Ectodermal cell (in vitro differentiated cells): ENCODE measurements around the gene FBXO24.

Experiments
- H3K27ac ChIP-seq: 2 replicates; pipeline ENCODE4 v1.7.0; 2013; ENCODE audit warnings: mild to moderate bottlenecking, low read depth, low read length; ENCODE audit not compliant: insufficient read depth, poor library complexity, severe bottlenecking
- H3K27me3 ChIP-seq: 2 replicates; pipeline ENCODE4 v1.7.0; 2013; ENCODE audit warnings: mild to moderate bottlenecking, low read length; ENCODE audit not compliant: insufficient read depth, control insufficient read depth, poor library complexity, severe bottlenecking
- H3K36me3 ChIP-seq: one replicate; pipeline ENCODE4 v1.7.0; 2013; ENCODE audit warnings: low read length; ENCODE audit not compliant: control insufficient read depth, insufficient read depth
- H3K4me1 ChIP-seq: one replicate; pipeline ENCODE4 v1.7.0; 2013; ENCODE audit warnings: low read length; ENCODE audit not compliant: control insufficient read depth, insufficient read depth
- H3K4me3 ChIP-seq: 2 replicates; pipeline ENCODE4 v1.7.0; 2013; ENCODE audit warnings: low read depth, low read length, control low read depth; ENCODE audit not compliant: insufficient read depth
- H3K9me3 ChIP-seq: 2 replicates; pipeline ENCODE4 v1.7.0; 2013; ENCODE audit warnings: mild to moderate bottlenecking, low read length, moderate library complexity; ENCODE audit not compliant: control insufficient read depth
- WGBS, 2 experiments: methylation state at CpG; one replicate each; pipeline ENCODE4 v1.1.7; 2013; ENCODE audit warnings: missing lambda C conversion rate in 2 of 2; 5-methylcytosine and 5-hydroxymethylcytosine counted together

The FBXO24 gene

DNA sequence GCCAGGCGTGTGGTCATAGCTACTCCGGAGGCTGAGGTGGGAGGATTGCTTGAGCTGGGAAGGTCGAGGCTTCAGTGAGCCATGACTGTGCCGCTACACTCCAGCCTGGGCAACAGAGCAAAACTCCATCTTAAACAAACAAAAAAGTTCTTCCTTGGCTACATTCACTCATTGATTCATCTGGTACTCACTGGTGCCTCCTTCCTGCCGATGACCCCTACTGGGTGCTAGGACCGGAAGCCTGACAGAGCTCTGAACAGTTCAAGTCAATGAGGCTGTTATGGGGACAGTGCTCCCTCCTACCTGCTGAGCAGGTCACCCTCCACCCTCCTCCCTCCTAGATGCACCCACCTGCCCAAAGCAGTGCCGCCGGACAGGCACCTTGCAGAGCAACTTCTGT lies 21.0 kb downstream of the FBXO24 start:
- H3K27me3 ChIP-seq: peaks cover 26% of the 10 kb centered on the region
- no peaks in the 10 kb centered on the region for H3K36me3 ChIP-seq
- no peaks in the 10 kb centered on the region for H3K9me3 ChIP-seq
- H3K27ac ChIP-seq: no peak overlapping the region
- H3K4me3 ChIP-seq: no peak overlapping the region
- H3K4me1 ChIP-seq: peaks cover 26% of the 10 kb centered on the region
- WGBS, 2 experiments: 91 to 96% methylated on average over 8 of the region's 8 CpGs

DNA sequence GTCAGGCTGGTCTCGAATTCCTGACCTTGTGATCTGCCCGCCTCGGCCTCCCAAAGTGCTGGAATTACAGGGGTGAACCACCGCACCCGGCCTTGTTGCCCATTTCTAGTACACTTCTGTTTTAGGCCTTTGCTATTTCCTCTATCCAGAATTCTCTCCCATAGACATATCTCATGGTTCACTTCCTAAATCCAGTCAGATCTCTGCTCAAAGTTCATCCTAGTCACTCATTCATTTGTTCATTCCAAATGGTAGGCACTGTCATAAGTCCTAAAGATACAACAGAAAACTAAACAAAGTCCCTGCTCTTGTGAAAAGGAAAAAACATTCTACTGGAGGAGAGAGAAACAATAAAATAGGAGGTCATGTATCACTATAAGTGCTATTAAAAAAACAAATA lies 23.8 kb downstream of the FBXO24 start:
- H3K27ac ChIP-seq: no peak overlapping the region
- H3K27me3 ChIP-seq: peaks cover 18% of the 10 kb centered on the region
- H3K4me1 ChIP-seq: peaks cover 6% of the 10 kb centered on the region
- H3K36me3 ChIP-seq: no peaks in the 10 kb centered on the region
- WGBS, 2 experiments: 92 to 95% methylated on average over 5 of the region's 5 CpGs
- H3K4me3 ChIP-seq: no peak overlapping the region
- H3K9me3 ChIP-seq: no peaks in the 10 kb centered on the region

DNA sequence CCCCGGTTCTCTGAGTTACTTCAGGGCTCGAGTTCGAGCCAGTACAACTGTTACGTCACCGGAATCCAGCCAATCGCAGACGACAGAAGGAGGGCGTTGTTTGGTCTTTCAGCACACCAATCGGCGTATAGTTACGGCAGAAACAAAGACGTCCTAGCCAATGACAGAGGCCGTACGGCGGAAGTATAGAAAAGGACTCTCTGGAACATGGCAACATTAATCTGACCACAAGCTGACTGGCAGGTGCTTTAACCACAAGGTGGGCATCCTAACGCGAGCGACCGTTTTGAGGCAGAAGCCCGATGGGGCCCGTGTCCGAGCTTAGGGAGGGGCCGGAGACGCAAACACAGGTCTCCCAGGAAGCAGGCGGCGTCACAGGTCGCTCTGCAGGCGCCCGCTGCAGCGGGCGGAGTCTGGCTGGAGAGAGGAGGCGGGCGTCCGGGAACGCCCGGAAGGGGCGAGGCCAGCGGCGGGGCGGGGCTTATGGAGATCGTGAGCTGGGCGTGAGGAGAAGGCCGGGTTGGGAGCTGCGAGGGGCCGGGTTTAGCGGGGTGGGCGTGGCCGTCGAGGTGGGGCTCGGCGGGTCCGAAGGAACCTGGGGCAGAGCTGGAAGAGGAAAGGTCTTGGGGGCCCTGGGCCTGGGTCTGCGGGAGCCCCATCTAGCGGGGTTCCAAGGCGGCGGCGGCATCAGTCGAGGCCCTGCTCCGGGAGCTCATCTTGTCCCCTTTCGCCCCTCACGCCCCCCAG lies 26.0 kb downstream of the FBXO24 start, which contains the start of gene MOSPD3:
Gene MOSPD3, plus strand, starts transcription at position 558 of the 747 bp plus-strand sequence. CDS start 252 bp downstream, outside the sequence.
- no peaks in the 10 kb centered on the region for H3K9me3 ChIP-seq
- H3K27ac ChIP-seq: peak within 1 kb of the TSS; percentile 97
- 0 to 1% methylated on average over 61 of the region's 61 CpGs for WGBS, 2 experiments
- no peaks in the 10 kb centered on the region for H3K36me3 ChIP-seq
- no peaks in the 10 kb centered on the region for H3K27me3 ChIP-seq
- no peaks in the 10 kb centered on the region for H3K4me1 ChIP-seq
- H3K4me3 ChIP-seq: peak within 1 kb of the TSS; percentile 76

DNA sequence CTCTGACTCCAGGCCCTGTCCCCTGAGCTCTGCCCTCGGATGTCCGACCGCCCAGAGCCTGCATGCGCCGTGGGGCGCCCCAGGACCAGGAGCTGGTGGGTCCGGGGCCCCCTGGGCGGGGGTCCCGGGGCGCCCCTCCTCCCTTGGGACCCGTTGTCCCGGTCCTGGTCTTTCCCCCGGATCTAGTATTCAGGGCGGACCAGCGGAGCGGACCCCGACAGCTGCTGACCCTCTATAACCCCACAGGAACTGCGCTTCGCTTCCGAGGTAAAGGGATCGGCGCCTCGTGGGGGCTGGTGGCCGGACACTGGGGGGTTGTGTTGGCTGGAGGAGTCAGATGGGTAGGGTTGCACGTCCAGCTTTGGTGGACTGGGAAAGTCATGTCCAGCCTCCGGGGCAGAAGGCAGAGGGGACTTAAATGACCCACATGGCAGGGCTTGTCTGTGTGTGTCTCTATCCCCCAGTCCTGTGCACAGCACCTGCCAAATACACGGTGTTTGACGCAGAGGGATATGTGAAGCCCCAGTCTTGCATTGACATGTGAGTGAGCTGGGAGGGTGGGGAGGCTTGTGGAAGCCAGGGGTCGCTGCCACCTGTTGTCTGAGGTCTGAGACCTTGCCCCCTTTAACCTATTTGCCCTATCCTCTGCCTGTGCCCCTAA lies 26.7 kb downstream of the FBXO24 start:
- WGBS, 2 experiments: 9 to 10% methylated on average over 29 of the region's 29 CpGs
- peak overlapping the region; percentile 76 for H3K4me3 ChIP-seq

DNA sequence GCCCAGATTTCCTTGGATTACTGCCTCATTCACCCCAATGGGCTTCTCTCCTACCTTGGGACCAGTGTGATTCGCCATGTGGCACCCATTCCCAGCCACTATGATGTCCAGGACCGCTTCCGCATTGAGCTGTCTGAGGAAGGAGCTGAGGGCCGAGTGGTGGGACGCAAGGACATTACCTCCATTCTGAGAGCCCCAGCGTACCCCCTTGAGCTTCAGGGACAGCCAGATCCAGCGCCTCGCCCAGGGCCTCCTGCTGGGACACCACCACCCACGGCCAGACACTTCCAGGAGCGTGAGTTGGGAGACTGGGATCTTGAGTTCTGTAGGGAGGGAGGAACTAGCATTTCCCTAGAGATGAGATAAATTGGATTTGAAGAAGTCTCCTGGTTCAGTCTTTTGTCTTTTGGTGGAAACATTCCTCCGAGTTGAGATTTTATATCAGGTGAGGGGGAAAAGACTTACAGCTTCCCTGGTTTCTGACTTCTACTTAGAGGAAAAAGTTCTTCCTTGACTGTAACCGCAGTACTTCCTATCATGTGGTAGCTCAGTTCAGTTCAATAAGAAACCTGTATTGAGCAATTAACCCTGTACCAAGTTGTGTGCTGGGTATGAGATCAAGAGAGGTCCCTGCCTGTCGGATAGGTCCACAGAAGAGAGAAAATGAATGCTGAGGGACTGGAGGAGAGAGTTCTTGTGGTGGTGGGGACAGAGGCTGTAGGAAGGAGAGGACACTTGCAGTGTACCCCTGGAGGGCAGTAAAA lies 27.5 kb downstream of the FBXO24 start:
- Histone ChIP-seq H3K36me3 (no peaks in the 10 kb centered on the region), H3K9me3 (no peaks in the 10 kb centered on the region), H3K4me1 (no peaks in the 10 kb centered on the region), H3K4me3 (peak overlapping the region; percentile 76), H3K27me3 (no peaks in the 10 kb centered on the region), H3K27ac (no peak overlapping the region)
- 92 to 93% methylated on average over 13 of the region's 13 CpGs for WGBS, 2 experiments

More for the DNA sequence above, 26.7 kb downstream of the FBXO24 start:
- H3K4me1 ChIP-seq: no peaks in the 10 kb centered on the region
- no peaks in the 10 kb centered on the region for H3K27me3 ChIP-seq
- H3K9me3 ChIP-seq: no peaks in the 10 kb centered on the region
- no peak overlapping the region for H3K27ac ChIP-seq
- no peaks in the 10 kb centered on the region for H3K36me3 ChIP-seq

GRCh38 chr7:100614308-100614861 lies 28.3 kb downstream of the FBXO24 start:
- Histone ChIP-seq H3K4me3 (no peak overlapping the region), H3K27ac (no peak overlapping the region)
- 89 to 91% methylated on average over 5 to 6 of the region's 6 CpGs for WGBS, 2 experiments

DNA sequence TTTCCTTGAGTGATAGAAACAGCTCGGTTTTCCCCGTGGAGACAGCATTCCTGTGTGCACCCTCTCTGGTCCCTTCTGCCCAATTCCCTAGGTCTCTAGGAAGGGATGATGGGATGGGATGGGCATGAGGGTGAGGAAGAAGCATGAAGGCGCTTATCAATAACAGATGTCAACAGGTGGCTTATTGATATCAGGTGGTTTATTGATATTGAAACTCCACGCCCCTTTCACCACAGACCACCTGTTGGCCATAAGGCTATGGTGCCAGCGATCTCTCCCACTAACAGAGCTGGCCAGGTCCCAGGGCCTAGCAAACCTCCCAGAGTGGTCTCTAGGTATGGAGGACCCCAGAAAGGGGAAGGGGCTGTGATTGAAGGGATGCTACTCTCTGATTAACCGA lies 34.1 kb downstream of the FBXO24 start:
- no peak overlapping the region for H3K4me3 ChIP-seq
- no peaks in the 10 kb centered on the region for H3K9me3 ChIP-seq
- 92 to 94% methylated on average over 6 of the region's 6 CpGs for WGBS, 2 experiments
- no peaks in the 10 kb centered on the region for H3K36me3 ChIP-seq
- no peaks in the 10 kb centered on the region for H3K4me1 ChIP-seq
- no peak overlapping the region for H3K27ac ChIP-seq
- H3K27me3 ChIP-seq: no peaks in the 10 kb centered on the region

More at GRCh38 chr7:100614308-100614861, 28.3 kb downstream of the FBXO24 start:
- Histone ChIP-seq H3K4me1 (no peaks in the 10 kb centered on the region), H3K9me3 (no peaks in the 10 kb centered on the region), H3K27me3 (no peaks in the 10 kb centered on the region), H3K36me3 (no peaks in the 10 kb centered on the region)

GRCh38 chr7:100620804-100621203 lies 34.7 kb downstream of the FBXO24 start:
- peaks cover 2% of the 10 kb centered on the region for H3K27me3 ChIP-seq
- H3K4me3 ChIP-seq: no peak overlapping the region
- H3K27ac ChIP-seq: no peak overlapping the region
- H3K4me1 ChIP-seq: no peaks in the 10 kb centered on the region
- 93 to 94% methylated on average over 23 of the region's 23 CpGs for WGBS, 2 experiments
- no peaks in the 10 kb centered on the region for H3K36me3 ChIP-seq
- H3K9me3 ChIP-seq: no peaks in the 10 kb centered on the region

- Histone ChIP-seq H3K27ac (no peak overlapping the region), H3K27me3 (peaks cover 8% of the 10 kb centered on the region), H3K4me1 (no peaks in the 10 kb centered on the region), H3K4me3 (no peak overlapping the region), H3K36me3 (no peaks in the 10 kb centered on the region), H3K9me3 (no peaks in the 10 kb centered on the region)
- WGBS, 2 experiments: 85 to 87% methylated on average over 8 of the region's 8 CpGs
These were observed 35.4 kb downstream of the FBXO24 start for GRCh38 chr7:100621554-100621953.
